Smooth muscle cell (in vitro differentiated cells): ENCODE measurements around the gene CGB7. TPM values are rescaled to one million over a fixed set of nuclear protein-coding genes. Genes with fewer than 3 reads are reported as not detected.

Experiments used
- DNase-seq: peaks from one replicate; lab custom pipeline; 2025; ENCODE audit not compliant: unreplicated experiment; lab: John Stamatoyannopoulos, UW
- H2AFZ ChIP-seq: fragments of 200-600 bp; sonication (generic); 2 replicates; pipeline ENCODE4 v1.6.0; 2016; ENCODE audit warnings: antibody characterized with exemption, low read depth, mild to moderate bottlenecking
- H3F3A ChIP-seq: fragments of 200-600 bp; sonication (generic); 2 replicates; pipeline ENCODE4 v1.6.0; 2017; ENCODE audit warnings: antibody characterized with exemption, low read depth
- H3K27ac ChIP-seq: fragments of 200-600 bp; sonication (generic); 2 replicates; pipeline ENCODE4 v1.5.1; 2016; ENCODE audit warnings: low read depth, mild to moderate bottlenecking
- H3K27me3 ChIP-seq: fragments of 200-600 bp; sonication (generic); 2 replicates; pipeline ENCODE4 v1.6.1; 2016; ENCODE audit warnings: low read depth, mild to moderate bottlenecking
- H3K36me3 ChIP-seq: fragments of 200-600 bp; sonication (generic); 2 replicates; pipeline ENCODE4 v1.5.1; 2016; ENCODE audit warnings: low read depth
- H3K4me1 ChIP-seq: fragments of 200-600 bp; sonication (generic); 2 replicates; pipeline ENCODE4 v1.5.1; 2016; ENCODE audit warnings: low read depth
- H3K4me2 ChIP-seq: fragments of 200-600 bp; sonication (generic); 2 replicates; pipeline ENCODE4 v1.6.0; 2016; ENCODE audit warnings: mild to moderate bottlenecking
- H3K4me3 ChIP-seq: fragments of 200-600 bp; sonication (generic); 2 replicates; pipeline ENCODE4 v1.5.1; 2016; ENCODE audit warnings: mild to moderate bottlenecking
- H3K79me2 ChIP-seq: fragments of 200-600 bp; sonication (generic); 2 replicates; pipeline ENCODE4 v1.6.0; 2016; ENCODE audit warnings: low read depth, mild to moderate bottlenecking
- H3K9ac ChIP-seq: fragments of 200-600 bp; sonication (generic); 2 replicates; pipeline ENCODE4 v1.6.0; 2016; ENCODE audit warnings: low read depth
- H3K9me3 ChIP-seq: fragments of 200-600 bp; sonication (generic); replicated peaks from 2 replicates; pipeline ENCODE4 v1.5.1; 2016; ENCODE audit warnings: low read depth
- H4K20me1 ChIP-seq: fragments of 200-600 bp; sonication (generic); 2 replicates; pipeline ENCODE4 v1.6.0; 2016; ENCODE audit warnings: low read depth
- WGBS: methylation state at CpG from one replicate; pipeline ENCODE4 v1.1.7; 2016; ENCODE audit warnings: low lambda C conversion rate; 5-methylcytosine and 5-hydroxymethylcytosine counted together
- polyA plus RNA-seq: library from polyadenylated mRNA; unstranded; fragments of >200 nt; fragmentation: Nextera tagmentation; extraction: Ambion mirVana; gene quantifications from 2 replicates; pipeline ENCODE4 v1.2.1, GENCODE V29; 2016
- total RNA-seq: library from RNA; depleted of rRNA; stranded (reverse); fragments of >200 nt; gene quantifications from 2 replicates; pipeline ENCODE4 v1.2.3, GENCODE V29; 2014
- TF ChIP-seq, protein P1 (sequence below): fragments of 200-600 bp; sonication (generic); IDR thresholded peaks from 2 replicates; pipeline ENCODE4 v1.5.1; 2017; ENCODE audit warnings: borderline replicate concordance, mild to moderate bottlenecking, antibody characterized with exemption; ENCODE audit not compliant: insufficient read depth, poor library complexity, severe bottlenecking

The CGB7 gene
- total and polyA plus RNA-seq, 2 experiments from 2014 or later = 2.0 to 2.5 TPM

GRCh38 chr19:49022116-49022515, 35.4 kb downstream of the CGB7 start:
- 89% methylated on average over 6 of the region's 9 CpGs for WGBS
- Histone ChIP-seq H3K4me2 (no peak overlapping the region), H3K4me3 (no peak overlapping the region), H2AFZ (no peak overlapping the region), H4K20me1 (no peaks in the 10 kb centered on the region), H3F3A (no peaks in the 10 kb centered on the region), H3K27ac (no peak overlapping the region), H3K9ac (no peak overlapping the region), H3K79me2 (no peaks in the 10 kb centered on the region), H3K4me1 (no peaks in the 10 kb centered on the region), H3K9me3 (no peaks in the 10 kb centered on the region), H3K27me3 (peaks cover 6% of the 10 kb centered on the region), H3K36me3 (no peaks in the 10 kb centered on the region)
- TF ChIP-seq, protein P1, sequence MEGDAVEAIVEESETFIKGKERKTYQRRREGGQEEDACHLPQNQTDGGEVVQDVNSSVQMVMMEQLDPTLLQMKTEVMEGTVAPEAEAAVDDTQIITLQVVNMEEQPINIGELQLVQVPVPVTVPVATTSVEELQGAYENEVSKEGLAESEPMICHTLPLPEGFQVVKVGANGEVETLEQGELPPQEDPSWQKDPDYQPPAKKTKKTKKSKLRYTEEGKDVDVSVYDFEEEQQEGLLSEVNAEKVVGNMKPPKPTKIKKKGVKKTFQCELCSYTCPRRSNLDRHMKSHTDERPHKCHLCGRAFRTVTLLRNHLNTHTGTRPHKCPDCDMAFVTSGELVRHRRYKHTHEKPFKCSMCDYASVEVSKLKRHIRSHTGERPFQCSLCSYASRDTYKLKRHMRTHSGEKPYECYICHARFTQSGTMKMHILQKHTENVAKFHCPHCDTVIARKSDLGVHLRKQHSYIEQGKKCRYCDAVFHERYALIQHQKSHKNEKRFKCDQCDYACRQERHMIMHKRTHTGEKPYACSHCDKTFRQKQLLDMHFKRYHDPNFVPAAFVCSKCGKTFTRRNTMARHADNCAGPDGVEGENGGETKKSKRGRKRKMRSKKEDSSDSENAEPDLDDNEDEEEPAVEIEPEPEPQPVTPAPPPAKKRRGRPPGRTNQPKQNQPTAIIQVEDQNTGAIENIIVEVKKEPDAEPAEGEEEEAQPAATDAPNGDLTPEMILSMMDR = no peak
- no peak for DNase-seq

DNA sequence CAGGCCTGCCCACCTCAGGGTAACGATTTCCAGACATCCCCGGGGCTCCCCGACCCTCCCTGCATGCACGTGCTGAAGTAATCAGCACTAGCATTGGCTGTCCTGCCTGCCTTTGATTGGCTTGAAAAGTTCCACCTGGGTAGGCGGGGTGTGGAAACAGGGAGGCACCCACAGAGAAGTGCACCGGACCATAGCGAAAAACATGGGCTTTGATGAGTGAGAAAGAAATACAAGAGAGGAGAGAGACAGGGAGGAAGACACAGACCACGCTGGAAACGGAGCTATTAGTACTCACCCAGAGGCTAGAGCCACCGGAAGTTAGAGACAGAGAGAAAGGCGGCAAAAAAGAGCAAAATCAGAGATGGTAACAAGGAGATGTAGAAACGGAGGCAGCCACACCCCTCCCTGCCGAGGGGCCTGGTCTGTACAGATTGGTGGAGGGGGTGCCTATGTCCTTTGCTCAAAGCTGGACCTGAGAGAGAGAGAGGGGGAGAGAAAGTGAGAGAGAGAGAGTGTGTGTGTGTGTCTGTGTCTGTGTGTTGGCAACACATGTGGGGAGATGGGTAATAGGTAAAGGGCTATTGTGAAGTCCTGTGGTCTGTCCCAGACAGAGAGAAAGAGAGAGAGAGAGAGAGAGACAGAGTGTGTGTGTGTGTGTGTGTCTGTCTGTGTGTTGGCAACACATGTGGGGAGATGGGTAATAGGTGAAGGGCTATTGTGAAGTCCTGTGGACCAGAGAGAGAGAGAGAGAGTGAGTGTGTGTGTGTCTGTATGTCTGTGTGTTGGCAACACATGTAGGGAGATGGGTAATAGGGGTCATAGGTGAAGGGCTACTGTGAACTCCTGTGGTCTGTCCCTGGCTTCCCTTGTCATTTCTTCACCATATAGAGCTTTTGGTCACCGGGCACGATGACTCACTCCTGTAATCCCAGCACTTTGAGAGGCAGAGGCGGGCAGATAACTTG, 36.3 kb downstream of the CGB7 start:
- no peaks in the 10 kb centered on the region for H3K36me3 ChIP-seq
- WGBS = 55% methylated on average over 16 of the region's 16 CpGs
- H3K9me3 ChIP-seq = no peaks in the 10 kb centered on the region
- no peak overlapping the region for H3K9ac ChIP-seq
- no peaks in the 10 kb centered on the region for H3K4me1 ChIP-seq
- no peak overlapping the region for H3K27ac ChIP-seq
- H4K20me1 ChIP-seq = no peaks in the 10 kb centered on the region
- H3F3A ChIP-seq = no peaks in the 10 kb centered on the region
- no peak overlapping the region for H2AFZ ChIP-seq
- H3K4me2 ChIP-seq = no peak overlapping the region
- H3K27me3 ChIP-seq = peaks cover 6% of the 10 kb centered on the region
- no peak overlapping the region for H3K4me3 ChIP-seq
- no peaks in the 10 kb centered on the region for H3K79me2 ChIP-seq
- TF ChIP-seq, protein P1 = no peak
- no peak for DNase-seq

DNA sequence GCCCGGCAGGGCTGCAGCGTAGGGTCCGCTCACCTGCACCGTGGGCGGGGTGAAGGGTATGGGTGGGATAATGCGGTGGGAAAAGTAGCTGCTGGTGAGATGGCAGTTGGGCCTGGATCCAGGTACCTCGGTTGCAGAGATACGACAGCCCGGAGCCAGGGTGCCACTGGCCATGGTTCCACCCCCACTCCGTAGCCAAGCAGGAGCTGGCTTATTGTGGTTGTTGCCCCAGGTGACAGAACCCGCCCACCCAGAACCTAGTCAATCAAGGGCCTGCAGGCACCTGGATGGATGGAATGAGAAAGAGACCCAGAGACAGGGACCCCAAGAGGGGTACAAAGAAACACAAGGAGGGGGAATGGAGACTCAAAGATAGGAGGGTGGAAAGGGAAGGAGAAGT, 37.2 kb downstream of the CGB7 start:
- Histone ChIP-seq H3K27me3 (peaks cover 6% of the 10 kb centered on the region), H3K9ac (no peak overlapping the region), H3K27ac (no peak overlapping the region), H3K4me2 (no peak overlapping the region), H4K20me1 (no peaks in the 10 kb centered on the region), H3K9me3 (no peaks in the 10 kb centered on the region), H3K4me3 (no peak overlapping the region), H3K4me1 (no peaks in the 10 kb centered on the region), H3K79me2 (no peaks in the 10 kb centered on the region), H2AFZ (no peak overlapping the region), H3K36me3 (no peaks in the 10 kb centered on the region), H3F3A (no peaks in the 10 kb centered on the region)
- 91% methylated on average over 11 of the region's 11 CpGs for WGBS
- TF ChIP-seq, protein P1 = no peak
- DNase-seq = no peak
